Mucosa of gallbladder (tissue), 1 donor: ENCODE results near the gene ALDH1A2. TPM values are rescaled to one million over a fixed set of nuclear protein-coding genes. Genes with fewer than 3 reads are reported as not detected.
"Not testable (repeated sequence)": the region's sequence is repeated elsewhere in the genome, so short reads cannot be mapped to it uniquely, and the experiment has no call there.

ENCODE experiments used
- DNase-seq: peaks from one replicate; pipeline ENCODE4 v3.0.0-alpha.2; 2020; ENCODE audit warnings: low spot score
- total RNA-seq: library from RNA; stranded (reverse); gene quantifications from one replicate; pipeline ENCODE4 v1.2.1, GENCODE V29; 2021
- donor health status: DM: no; HTN: no; CAD: no.

Gene ALDH1A2
- total RNA-seq, 1 donor from 2014 or later: 134 TPM

- DNase-seq: no peak
These were observed 23.5 kb downstream of the ALDH1A2 start for GRCh38 chr15:58042006-58042405.

GRCh38 chr15:58040150-58040549, 25.4 kb downstream of the ALDH1A2 start:
- no peak for DNase-seq

- DNase-seq: no peak
These were observed 26.2 kb downstream of the ALDH1A2 start for GRCh38 chr15:58039079-58040035.

- peak; percentile 50 for DNase-seq
These were observed 27.0 kb downstream of the ALDH1A2 start for GRCh38 chr15:58038426-58039078.

GRCh38 chr15:58037723-58038301, 27.7 kb downstream of the ALDH1A2 start:
- DNase-seq: no peak

GRCh38 chr15:58036579-58036978, 28.9 kb downstream of the ALDH1A2 start:
- no peak for DNase-seq

GRCh38 chr15:58028392-58028791, 37.1 kb downstream of the ALDH1A2 start:
- DNase-seq: not testable (repeated sequence)

- no peak for DNase-seq
These were observed 39.0 kb downstream of the ALDH1A2 start for GRCh38 chr15:58026552-58026951.

- no peak for DNase-seq
These were observed 39.5 kb downstream of the ALDH1A2 start for GRCh38 chr15:58026051-58026450.

GRCh38 chr15:58021332-58022230, 43.9 kb downstream of the ALDH1A2 start:
- DNase-seq: no peak

GRCh38 chr15:58019503-58020376, 45.8 kb downstream of the ALDH1A2 start:
- no peak for DNase-seq

GRCh38 chr15:58017869-58018268, 47.6 kb downstream of the ALDH1A2 start:
- no peak for DNase-seq

GRCh38 chr15:58016581-58017175, 48.8 kb downstream of the ALDH1A2 start:
- DNase-seq: no peak

GRCh38 chr15:58015565-58015964, 49.9 kb downstream of the ALDH1A2 start:
- no peak for DNase-seq

- DNase-seq: no peak
These were observed 51.0 kb downstream of the ALDH1A2 start for GRCh38 chr15:58014470-58014869.

- DNase-seq: no peak
These were observed 51.5 kb downstream of the ALDH1A2 start for GRCh38 chr15:58014040-58014439.

GRCh38 chr15:58010983-58011382, 54.5 kb downstream of the ALDH1A2 start:
- DNase-seq: no peak

GRCh38 chr15:58003810-58004209, 61.7 kb downstream of the ALDH1A2 start:
- DNase-seq: no peak

- DNase-seq: no peak
These were observed 63.0 kb downstream of the ALDH1A2 start for GRCh38 chr15:58002338-58003126.
